Fibroblast of lung (primary cell): Measurements from ENCODE around the gene ATP10B. TPM values are rescaled to one million over a fixed set of nuclear protein-coding genes. Genes with fewer than 3 reads are reported as not detected.

ENCODE experiments used
- DNase-seq, 2 donors: peaks; one replicate each; pipeline versions ENCODE4 v3.0.0 to v3.0.0-alpha.2; 2010; ENCODE audit warnings: low read depth in 2 of 2
- H2AFZ ChIP-seq: 2 replicates; pipeline ENCODE4 v1.5.1; 2012; ENCODE audit warnings: low read length, control low read depth, inconsistent platforms
- H3K27ac ChIP-seq: 2 replicates; pipeline ENCODE4 v1.5.1; 2011; ENCODE audit warnings: low read length, control low read depth; ENCODE audit not compliant: insufficient read depth
- H3K27me3 ChIP-seq: 2 replicates; pipeline ENCODE4 v1.5.1; 2011; ENCODE audit warnings: mild to moderate bottlenecking, low read length; ENCODE audit not compliant: control insufficient read depth, insufficient read depth
- H3K36me3 ChIP-seq: 2 replicates; pipeline ENCODE4 v1.5.1; 2011; ENCODE audit warnings: low read length; ENCODE audit not compliant: control insufficient read depth, insufficient read depth
- H3K4me1 ChIP-seq: 2 replicates; pipeline ENCODE4 v1.5.1; 2011; ENCODE audit warnings: low read length; ENCODE audit not compliant: control insufficient read depth, insufficient read depth; ENCODE audit errors: extremely low read depth
- H3K4me2 ChIP-seq: 2 replicates; pipeline ENCODE4 v1.5.1; 2011; ENCODE audit warnings: low read length, control low read depth; ENCODE audit not compliant: insufficient read depth; ENCODE audit errors: extremely low read depth
- H3K4me3 ChIP-seq, 4 experiments: fragments of 200-600 bp in 1 of 4; sonication (generic) in 1 of 4; replicated peaks in 1 of 4; 2 replicates each; pipeline ENCODE4 v1.5.1; 2011 to 2016; ENCODE audit warnings: low read length in 4 of 4, low read depth in 3 of 4, mild to moderate bottlenecking in 3 of 4, control low read depth in 2 of 4, inconsistent platforms in 1 of 4, mixed read lengths in 1 of 4; ENCODE audit not compliant: insufficient read depth in 1 of 4; ENCODE audit errors: control extremely low read depth in 1 of 4
- H3K79me2 ChIP-seq: 2 replicates; pipeline ENCODE4 v1.5.1; 2012; ENCODE audit warnings: mild to moderate bottlenecking, low read length, inconsistent platforms; ENCODE audit not compliant: control insufficient read depth, insufficient read depth
- H3K9ac ChIP-seq: 2 replicates; pipeline ENCODE4 v1.5.1; 2011; ENCODE audit warnings: mild to moderate bottlenecking, low read length, control low read depth; ENCODE audit not compliant: insufficient read depth
- H3K9me3 ChIP-seq: 2 replicates; pipeline ENCODE4 v1.5.1; 2012; ENCODE audit warnings: low read depth, low read length; ENCODE audit not compliant: control insufficient read depth, insufficient read depth
- H4K20me1 ChIP-seq: 2 replicates; pipeline ENCODE4 v1.5.1; 2011; ENCODE audit warnings: low read length; ENCODE audit not compliant: control insufficient read depth, insufficient read depth; ENCODE audit errors: extremely low read depth
- EZH2 ChIP-seq: IDR thresholded peaks from 2 replicates; pipeline ENCODE4 v1.5.1; 2012; ENCODE audit warnings: low read length, control low read depth, mild to moderate bottlenecking; ENCODE audit errors: missing control alignments
- polyA plus RNA-seq, 2 donors: library from polyadenylated mRNA; depleted of rRNA in 1 of 2; stranded (reverse) in 1 of 2; unstranded in 1 of 2; fragments of >200 nt; gene quantifications; 2 replicates each; pipeline ENCODE4 v1.2.1, GENCODE V29; 2011 to 2012; ENCODE audit warnings: missing spikeins in 1 of 2
- total RNA-seq: library from RNA; depleted of rRNA; stranded (reverse); fragments of >200 nt; gene quantifications from 2 replicates; pipeline ENCODE4 v1.2.1, GENCODE V29; 2014
- TF ChIP-seq, protein P1 (sequence below), 2 donors: IDR thresholded peaks in 1 of 2; conservative IDR thresholded peaks in 1 of 2; 1 replicate in 1 of 2; 2 replicates in 1 of 2; pipeline ENCODE4 v1.5.1; 2011 to 2012; ENCODE audit warnings: low read length in 2 of 2, control low read depth in 1 of 2, inconsistent platforms in 1 of 2, low read depth in 1 of 2, mild to moderate bottlenecking in 1 of 2

ATP10B gene
- total and polyA plus RNA-seq, 2 donors (not counting 1 experiment from before 2014, with no cell fraction given): not detected

DNA sequence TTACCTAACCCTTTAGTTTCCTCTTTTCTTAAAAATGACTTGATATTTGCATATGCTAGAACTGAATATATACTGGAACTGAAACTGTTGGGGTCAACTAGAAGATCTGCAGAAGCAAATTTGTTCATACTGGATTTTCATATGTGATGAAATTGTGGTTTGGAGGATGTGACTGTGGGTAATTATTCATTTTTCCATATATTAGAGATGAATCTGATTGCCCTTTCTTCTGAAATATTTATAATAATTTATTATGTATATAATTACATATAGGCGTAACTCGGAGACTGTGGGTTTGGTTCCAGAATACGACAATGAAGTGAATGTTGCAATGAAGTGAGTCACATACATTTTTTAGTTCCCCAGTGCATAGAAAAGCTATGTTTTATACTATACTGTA lies 149.1 kb downstream of the ATP10B start:
- Histone ChIP-seq H2AFZ (no peak overlapping the region), H3K27me3 (no peaks in the 10 kb centered on the region), H3K4me2 (no peak overlapping the region), H3K36me3 (no peaks in the 10 kb centered on the region), H3K27ac (no peak overlapping the region), H3K9ac (no peak overlapping the region), H3K79me2 (no peaks in the 10 kb centered on the region), H4K20me1 (no peaks in the 10 kb centered on the region), H3K4me1 (no peaks in the 10 kb centered on the region), H3K4me3 (no peak overlapping the region), H3K9me3 (no peaks in the 10 kb centered on the region)
- TF ChIP-seq, protein P1, sequence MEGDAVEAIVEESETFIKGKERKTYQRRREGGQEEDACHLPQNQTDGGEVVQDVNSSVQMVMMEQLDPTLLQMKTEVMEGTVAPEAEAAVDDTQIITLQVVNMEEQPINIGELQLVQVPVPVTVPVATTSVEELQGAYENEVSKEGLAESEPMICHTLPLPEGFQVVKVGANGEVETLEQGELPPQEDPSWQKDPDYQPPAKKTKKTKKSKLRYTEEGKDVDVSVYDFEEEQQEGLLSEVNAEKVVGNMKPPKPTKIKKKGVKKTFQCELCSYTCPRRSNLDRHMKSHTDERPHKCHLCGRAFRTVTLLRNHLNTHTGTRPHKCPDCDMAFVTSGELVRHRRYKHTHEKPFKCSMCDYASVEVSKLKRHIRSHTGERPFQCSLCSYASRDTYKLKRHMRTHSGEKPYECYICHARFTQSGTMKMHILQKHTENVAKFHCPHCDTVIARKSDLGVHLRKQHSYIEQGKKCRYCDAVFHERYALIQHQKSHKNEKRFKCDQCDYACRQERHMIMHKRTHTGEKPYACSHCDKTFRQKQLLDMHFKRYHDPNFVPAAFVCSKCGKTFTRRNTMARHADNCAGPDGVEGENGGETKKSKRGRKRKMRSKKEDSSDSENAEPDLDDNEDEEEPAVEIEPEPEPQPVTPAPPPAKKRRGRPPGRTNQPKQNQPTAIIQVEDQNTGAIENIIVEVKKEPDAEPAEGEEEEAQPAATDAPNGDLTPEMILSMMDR (conservative IDR thresholded peaks at IDR 0.05 in 1 of 2, IDR thresholded peaks at IDR 0.05 in 1 of 2; ENCODE audit: low read depth in 1 of 2, low read length in 2 of 2): no peak
- TF ChIP-seq EZH2: no peak
- no peak for DNase-seq

DNA sequence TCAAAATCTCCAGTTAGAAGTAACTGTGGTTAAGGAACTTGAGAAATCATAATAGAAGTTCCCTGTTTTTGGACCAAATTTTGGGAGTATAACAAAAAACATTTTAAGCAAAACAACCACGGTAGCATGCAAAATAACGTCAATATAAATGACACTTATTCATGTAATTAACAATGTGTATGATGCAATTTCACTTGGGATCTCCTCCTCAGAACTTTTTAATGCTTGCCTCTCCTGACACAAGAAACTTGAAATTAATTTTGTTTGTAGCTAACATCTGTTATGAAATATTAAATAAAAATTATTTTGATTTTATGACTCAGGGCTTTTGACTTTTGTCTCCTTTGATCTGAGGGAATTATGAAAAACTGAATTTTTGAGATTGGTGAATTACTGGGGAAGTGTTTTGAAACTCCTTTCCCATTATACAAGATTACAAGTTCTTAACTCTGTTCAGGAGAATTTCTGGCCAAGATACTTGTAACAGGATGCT lies 149.7 kb downstream of the ATP10B start:
- no peak overlapping the region for H2AFZ ChIP-seq
- H3K27me3 ChIP-seq: no peaks in the 10 kb centered on the region
- H3K27ac ChIP-seq: no peak overlapping the region
- H3K9me3 ChIP-seq: no peaks in the 10 kb centered on the region
- H3K9ac ChIP-seq: no peak overlapping the region
- H4K20me1 ChIP-seq: no peaks in the 10 kb centered on the region
- no peaks in the 10 kb centered on the region for H3K4me1 ChIP-seq
- TF ChIP-seq, protein P1 (conservative IDR thresholded peaks at IDR 0.05 in 1 of 2, IDR thresholded peaks at IDR 0.05 in 1 of 2; ENCODE audit: low read depth in 1 of 2, low read length in 2 of 2): no peak
- no peak for TF ChIP-seq EZH2
- no peaks in the 10 kb centered on the region for H3K79me2 ChIP-seq
- DNase-seq: no peak
- H3K4me3 ChIP-seq: no peak overlapping the region
- H3K36me3 ChIP-seq: no peaks in the 10 kb centered on the region
- H3K4me2 ChIP-seq: no peak overlapping the region

DNA sequence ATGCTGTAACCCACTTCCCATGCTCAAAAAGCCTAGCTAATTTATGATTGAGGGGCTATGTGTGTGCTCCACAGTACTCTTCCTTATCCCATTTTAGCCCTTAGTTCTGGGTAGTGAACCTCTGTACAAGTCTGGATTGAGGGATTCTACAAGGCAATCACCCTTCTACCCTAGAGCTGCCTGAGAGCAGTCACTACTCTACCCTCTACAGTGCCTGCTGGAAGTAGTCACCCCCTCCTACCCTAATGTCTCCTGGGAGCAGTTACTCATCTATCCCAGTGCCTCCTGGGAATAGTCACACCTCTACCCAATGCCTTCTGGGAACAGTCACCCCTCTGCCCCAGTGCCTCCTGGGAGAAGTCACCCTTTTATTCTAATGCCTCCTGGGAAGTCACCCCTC lies 150.6 kb downstream of the ATP10B start:
- no peak overlapping the region for H3K27ac ChIP-seq
- no peaks in the 10 kb centered on the region for H3K4me1 ChIP-seq
- TF ChIP-seq, protein P1 (conservative IDR thresholded peaks at IDR 0.05 in 1 of 2, IDR thresholded peaks at IDR 0.05 in 1 of 2; ENCODE audit: low read depth in 1 of 2, low read length in 2 of 2): no peak
- no peak overlapping the region for H3K4me2 ChIP-seq
- H4K20me1 ChIP-seq: no peaks in the 10 kb centered on the region
- no peak overlapping the region for H3K9ac ChIP-seq
- no peak overlapping the region for H3K4me3 ChIP-seq
- H3K79me2 ChIP-seq: no peaks in the 10 kb centered on the region
- DNase-seq: no peak
- H2AFZ ChIP-seq: no peak overlapping the region
- no peaks in the 10 kb centered on the region for H3K9me3 ChIP-seq
- no peaks in the 10 kb centered on the region for H3K27me3 ChIP-seq
- H3K36me3 ChIP-seq: no peaks in the 10 kb centered on the region
